Ascending aorta (tissue), 2 donors: ENCODE results near the gene SLC35F3. TPM values are rescaled to one million over a fixed set of nuclear protein-coding genes. Genes with fewer than 3 reads are reported as not detected.

ENCODE experiments used
- DNase-seq, 2 donors: peaks; one replicate each; pipeline ENCODE4 v3.0.0-alpha.2; 2019; ENCODE audit warnings: low spot score in 2 of 2
- H3K27ac ChIP-seq, 2 donors: fragments of 200-600 bp; sonication (generic); one replicate each; pipeline ENCODE4 v1.5.1; 2016 to 2017; ENCODE audit warnings: mild to moderate bottlenecking in 1 of 2
- H3K27me3 ChIP-seq: fragments of 200-600 bp; sonication (generic); one replicate; pipeline ENCODE4 v1.5.1; 2017
- H3K36me3 ChIP-seq, 2 donors: fragments of 200-600 bp; sonication (generic); one replicate each; pipeline ENCODE4 v1.5.1; 2016
- H3K4me1 ChIP-seq, 2 donors: fragments of 200-600 bp; sonication (generic); one replicate each; pipeline ENCODE4 v1.5.1; 2016 to 2017; ENCODE audit warnings: mild to moderate bottlenecking in 1 of 2
- H3K4me3 ChIP-seq, 2 donors: fragments of 200-600 bp; sonication (generic); one replicate each; pipeline ENCODE4 v1.5.1; 2016 to 2017; ENCODE audit warnings: mild to moderate bottlenecking in 1 of 2
- H3K9me3 ChIP-seq, 2 donors: fragments of 200-600 bp; sonication (generic); one replicate each; pipeline ENCODE4 v1.5.1; 2016
- CTCF ChIP-seq, 3 experiments: fragments of 200-600 bp in 2 of 3; fragments of 450-650 bp in 1 of 3; sonication (generic) in 2 of 3; IDR thresholded peaks; one replicate each; pipeline ENCODE4 v1.5.1; 2016 to 2019; ENCODE audit warnings: antibody characterized with exemption in 3 of 3, mild to moderate bottlenecking in 1 of 3, moderate library complexity in 1 of 3
- intact Hi-C: fragments of 100-400 bp; cut with DNase I; formaldehyde crosslinking; loops from one replicate; pipeline ENCODE4 v1.15.1; 2023
- total RNA-seq: library from RNA; depleted of rRNA; stranded (reverse); fragments of >200 nt; gene quantifications from one replicate; pipeline ENCODE4 v1.1.0, GENCODE V29; 2016

SLC35F3 gene
- total RNA-seq, 1 donor from 2014 or later, result 1.4 TPM

GRCh38 chr1:234238060-234238459 is 333.6 kb downstream of the SLC35F3 start:
- no peak for DNase-seq
- Histone ChIP-seq H3K27ac (no peak overlapping the region), H3K27me3 (no peaks in the 10 kb centered on the region), H3K4me3 (no peak overlapping the region), H3K36me3 (no peaks in the 10 kb centered on the region), H3K4me1 (no peaks in the 10 kb centered on the region), H3K9me3 (no peaks in the 10 kb centered on the region)
- intact Hi-C loops, result no loop called here
- no peak for TF ChIP-seq CTCF (IDR thresholded peaks at IDR 0.05)

GRCh38 chr1:234239515-234239914 is 335.0 kb downstream of the SLC35F3 start:
- no peak overlapping the region for H3K4me3 ChIP-seq
- H3K36me3 ChIP-seq, result no peaks in the 10 kb centered on the region
- H3K9me3 ChIP-seq, result no peaks in the 10 kb centered on the region
- H3K27ac ChIP-seq, result no peak overlapping the region
- intact Hi-C loops, result no loop called here
- H3K27me3 ChIP-seq, result no peaks in the 10 kb centered on the region
- TF ChIP-seq CTCF (IDR thresholded peaks at IDR 0.05), result no peak
- no peak for DNase-seq
- H3K4me1 ChIP-seq, result no peaks in the 10 kb centered on the region

- TF ChIP-seq CTCF (IDR thresholded peaks at IDR 0.05), result no peak
- no peaks in the 10 kb centered on the region for H3K9me3 ChIP-seq
- H3K27ac ChIP-seq, result no peak overlapping the region
- no peaks in the 10 kb centered on the region for H3K27me3 ChIP-seq
- no peak overlapping the region for H3K4me3 ChIP-seq
- intact Hi-C loops, result no loop called here
- DNase-seq, result no peak
- H3K4me1 ChIP-seq, result no peaks in the 10 kb centered on the region
- no peaks in the 10 kb centered on the region for H3K36me3 ChIP-seq
These were observed 335.5 kb downstream of the SLC35F3 start for GRCh38 chr1:234239936-234240335.

GRCh38 chr1:234240680-234241079 is 336.2 kb downstream of the SLC35F3 start:
- H3K27me3 ChIP-seq, result no peaks in the 10 kb centered on the region
- DNase-seq, result no peak
- no peaks in the 10 kb centered on the region for H3K9me3 ChIP-seq
- no peak overlapping the region for H3K4me3 ChIP-seq
- no peaks in the 10 kb centered on the region for H3K36me3 ChIP-seq
- no peak overlapping the region for H3K27ac ChIP-seq
- intact Hi-C loops, result no loop called here
- no peak for TF ChIP-seq CTCF (IDR thresholded peaks at IDR 0.05)
- no peaks in the 10 kb centered on the region for H3K4me1 ChIP-seq

- no peak overlapping the region for H3K4me3 ChIP-seq
- no peak for DNase-seq
- no peak overlapping the region for H3K27ac ChIP-seq
- H3K4me1 ChIP-seq, result no peaks in the 10 kb centered on the region
- H3K27me3 ChIP-seq, result no peaks in the 10 kb centered on the region
- TF ChIP-seq CTCF (IDR thresholded peaks at IDR 0.05), result no peak
- intact Hi-C loops, result no loop called here
- H3K9me3 ChIP-seq, result no peaks in the 10 kb centered on the region
- H3K36me3 ChIP-seq, result no peaks in the 10 kb centered on the region
These were observed 337.5 kb downstream of the SLC35F3 start for GRCh38 chr1:234241941-234242490.
